SU-DHL-6 (cell line): Measurements from ENCODE around the gene ARNT2.

Experiments
- EZH2phosphoT487 ChIP-seq: fragments of 200-600 bp; sonication (generic), shearing (Covaris generic); conservative IDR thresholded peaks from 2 replicates; pipeline ENCODE4 v1.6.1; 2018; ENCODE audit warnings: mild to moderate bottlenecking, antibody characterized with exemption, low read length, moderate library complexity, mixed read lengths
- TF ChIP-seq, protein P1 (sequence below): fragments of 200-600 bp; sonication (generic); IDR thresholded peaks from one replicate; pipeline ENCODE4 v1.5.1; 2017; ENCODE audit warnings: antibody characterized with exemption, mild to moderate bottlenecking, low read length, moderate library complexity; ENCODE audit not compliant: insufficient read depth, poor library complexity, severe bottlenecking

DNA sequence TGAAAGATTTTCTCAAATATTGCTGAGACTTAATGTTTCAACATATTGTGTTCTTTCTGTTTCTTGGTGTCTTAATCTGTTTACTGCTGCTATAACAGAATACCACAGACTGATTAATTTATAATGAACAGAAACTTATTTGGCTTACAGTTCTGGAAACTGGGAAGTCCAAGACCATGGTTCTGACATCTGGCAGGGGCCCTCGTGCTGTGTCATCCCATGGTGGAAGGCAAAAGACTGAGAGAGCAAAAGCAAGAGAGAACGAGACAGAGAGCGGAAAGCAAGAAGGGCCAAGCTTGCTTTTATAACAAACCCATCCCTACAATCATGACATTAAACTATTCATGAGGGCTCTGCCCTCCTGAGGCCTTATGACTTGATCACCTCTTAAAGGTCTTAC is 88.7 kb downstream of the ARNT2 start:
- TF ChIP-seq, protein P1, sequence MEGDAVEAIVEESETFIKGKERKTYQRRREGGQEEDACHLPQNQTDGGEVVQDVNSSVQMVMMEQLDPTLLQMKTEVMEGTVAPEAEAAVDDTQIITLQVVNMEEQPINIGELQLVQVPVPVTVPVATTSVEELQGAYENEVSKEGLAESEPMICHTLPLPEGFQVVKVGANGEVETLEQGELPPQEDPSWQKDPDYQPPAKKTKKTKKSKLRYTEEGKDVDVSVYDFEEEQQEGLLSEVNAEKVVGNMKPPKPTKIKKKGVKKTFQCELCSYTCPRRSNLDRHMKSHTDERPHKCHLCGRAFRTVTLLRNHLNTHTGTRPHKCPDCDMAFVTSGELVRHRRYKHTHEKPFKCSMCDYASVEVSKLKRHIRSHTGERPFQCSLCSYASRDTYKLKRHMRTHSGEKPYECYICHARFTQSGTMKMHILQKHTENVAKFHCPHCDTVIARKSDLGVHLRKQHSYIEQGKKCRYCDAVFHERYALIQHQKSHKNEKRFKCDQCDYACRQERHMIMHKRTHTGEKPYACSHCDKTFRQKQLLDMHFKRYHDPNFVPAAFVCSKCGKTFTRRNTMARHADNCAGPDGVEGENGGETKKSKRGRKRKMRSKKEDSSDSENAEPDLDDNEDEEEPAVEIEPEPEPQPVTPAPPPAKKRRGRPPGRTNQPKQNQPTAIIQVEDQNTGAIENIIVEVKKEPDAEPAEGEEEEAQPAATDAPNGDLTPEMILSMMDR: no peak
- no peak for TF ChIP-seq EZH2phosphoT487
